ENCODE results near the gene PAX5.

- TF ChIP-seq PKNOX1 (IDR thresholded peaks at IDR 0.05) (no peak), ZNF384 (IDR thresholded peaks at IDR 0.05) (no peak), SP1 (IDR thresholded peaks at IDR 0.05) (no peak), FOXK2 (IDR thresholded peaks at IDR 0.05) (no peak), NFRKB (IDR thresholded peaks at IDR 0.05) (no peak)
Measured at GRCh38 chr9:36864491-36865410, 169.3 kb downstream of the PAX5 start.
